ENCODE results near the gene TMSB15C. TPM values are rescaled to one million over a fixed set of nuclear protein-coding genes. Genes with fewer than 3 reads are reported as not detected.
A peak's percentile ranks its signal among the peaks of the same experiment; 100 is the strongest.
"Not testable (repeated sequence)": the region's sequence is repeated elsewhere in the genome, so short reads cannot be mapped to it uniquely, and the experiment has no call there.

Gene TMSB15C
- polyA plus RNA-seq (ENCODE audit: low read depth in 6 of 6), result 1 to 10 TPM in 2 of 6 donors, under 1 TPM in 3, not detected in 1; 0.66 to 1.5 (median 0.90) TPM

DNA sequence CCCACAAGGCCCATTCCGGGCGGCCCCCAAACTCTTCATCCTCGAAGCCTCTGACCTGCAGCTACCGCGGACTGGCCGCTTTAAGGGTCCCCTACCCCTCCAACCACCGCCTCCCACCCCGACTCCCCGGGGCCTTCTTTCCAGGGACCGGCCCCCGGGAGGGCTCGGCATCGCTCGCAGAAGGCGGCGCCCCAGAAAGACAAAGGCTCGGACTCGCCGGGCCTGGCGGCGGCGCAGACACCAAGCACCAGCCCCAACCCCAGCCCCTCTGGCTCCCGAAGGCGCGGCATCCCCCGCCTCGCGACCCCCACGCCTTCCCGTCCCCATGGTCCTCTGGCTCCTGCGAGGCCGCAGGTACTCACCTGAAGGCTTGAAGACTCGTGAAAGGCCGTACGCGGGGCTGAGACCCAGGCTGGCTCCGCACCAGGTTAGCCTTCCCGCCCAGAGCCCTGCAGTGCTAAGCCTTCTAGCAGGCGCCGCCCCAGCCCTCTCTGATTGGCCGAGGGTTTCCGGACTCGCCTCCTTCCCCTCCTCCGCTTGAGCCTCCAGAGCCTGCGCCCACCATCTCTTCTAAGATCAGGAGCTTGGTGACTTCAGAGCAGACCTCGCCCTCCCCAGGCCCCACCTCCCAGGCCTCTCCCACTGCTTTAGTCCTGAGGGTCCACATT is at the start of gene TMSB15C:
Gene TMSB15C, minus strand, starts transcription at position 459 of the 668 bp plus-strand sequence.
- not testable (repeated sequence) for H3K4me3 Mint-ChIP-seq, H3K9me3 Mint-ChIP-seq, H3K27me3 Mint-ChIP-seq, H3K36me3 Mint-ChIP-seq, DNase-seq, H3K4me1 Mint-ChIP-seq, H3K27ac Mint-ChIP-seq
- ATAC-seq (ENCODE audit: low read depth in 2 of 2), result peak; percentile 98 to 99

DNA sequence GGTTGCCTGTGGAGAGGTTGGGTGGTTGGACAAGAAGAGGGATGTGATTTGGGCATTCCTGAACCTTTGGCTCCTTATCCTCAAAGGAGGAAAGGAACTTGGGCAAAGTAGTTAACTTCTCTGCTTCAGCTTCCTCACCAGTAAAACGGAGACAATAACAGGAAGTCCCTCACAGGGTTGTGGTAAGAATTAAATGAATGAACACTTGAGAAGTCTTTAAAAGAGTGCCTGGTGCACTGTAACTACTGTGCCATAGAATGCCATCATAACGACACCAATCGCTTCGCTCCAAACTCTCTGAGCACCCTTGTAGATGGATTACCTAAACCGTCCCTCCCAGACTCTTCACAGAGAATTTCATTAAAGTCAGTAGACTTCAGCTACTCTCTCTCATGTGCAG is 46.8 kb upstream of the TMSB15C start:
- peak overlapping the region; percentile 71 to 97 (median 92) for H3K27ac Mint-ChIP-seq
- peaks cover 37 to 60% (median 38%) of the 10 kb centered on the region in 3 donors for H3K4me1 Mint-ChIP-seq
- H3K36me3 Mint-ChIP-seq, result no peaks in the 10 kb centered on the region
- H3K9me3 Mint-ChIP-seq, result peaks cover 0 to 5% (median 0%) of the 10 kb centered on the region in 7 donors
- peak; percentile 26 for DNase-seq
- no peaks in the 10 kb centered on the region for H3K27me3 Mint-ChIP-seq
- ATAC-seq (ENCODE audit: low read depth in 2 of 2), result peak; percentile 77 to 84
- peak overlapping the region; percentile 58 to 86 (median 78) for H3K4me3 Mint-ChIP-seq

GRCh38 chrX:104118765-104119164 is 42.7 kb upstream of the TMSB15C start:
- H3K36me3 Mint-ChIP-seq, result no peaks in the 10 kb centered on the region
- ATAC-seq (ENCODE audit: low read depth in 2 of 2) (peak in 1 of 2 donors; percentile 37), DNase-seq (no peak)
- no peak overlapping the region for H3K4me3 Mint-ChIP-seq
- peak overlapping the region in 1 of 6 donors; percentile 7 for H3K27ac Mint-ChIP-seq
- H3K27me3 Mint-ChIP-seq, result peaks cover 0 to 12% (median 0%) of the 10 kb centered on the region in 3 donors
- H3K4me1 Mint-ChIP-seq, result peaks cover 36 to 44% (median 39%) of the 10 kb centered on the region in 3 donors
- H3K9me3 Mint-ChIP-seq, result peaks cover 0 to 2% (median 0%) of the 10 kb centered on the region in 7 donors

DNA sequence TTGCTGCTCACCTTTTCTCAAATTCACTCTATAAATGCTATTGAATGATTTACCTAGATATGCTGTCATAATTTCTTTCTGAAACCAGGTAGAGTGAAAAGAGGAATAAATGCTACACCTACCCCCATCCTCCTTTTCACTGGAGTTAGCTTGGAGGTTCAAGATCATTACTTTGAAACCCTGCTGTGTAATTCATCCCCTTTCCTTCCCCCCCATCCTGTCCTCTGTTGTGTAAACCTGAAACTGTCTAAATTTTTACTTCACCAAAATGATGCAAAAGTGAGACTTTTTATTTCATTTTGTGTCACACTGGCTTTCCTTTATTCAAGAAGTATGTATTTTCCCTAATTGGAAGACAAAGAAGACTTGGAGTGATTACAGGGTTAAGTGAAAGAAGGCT is 41.7 kb upstream of the TMSB15C start:
- Mint-ChIP-seq H3K4me1 (peaks cover 32 to 40% (median 37%) of the 10 kb centered on the region in 3 donors), H3K27me3 (peaks cover 0 to 12% (median 0%) of the 10 kb centered on the region in 3 donors), H3K4me3 (peak overlapping the region in 1 of 8 donors; percentile 63), H3K27ac (peak overlapping the region in 4 of 6 donors; percentile 18 to 69 (median 36)), H3K9me3 (peaks cover 0 to 2% (median 0%) of the 10 kb centered on the region in 7 donors), H3K36me3 (no peaks in the 10 kb centered on the region)
- DNase-seq, result no peak
- ATAC-seq (ENCODE audit: low read depth in 2 of 2), result no peak

DNA sequence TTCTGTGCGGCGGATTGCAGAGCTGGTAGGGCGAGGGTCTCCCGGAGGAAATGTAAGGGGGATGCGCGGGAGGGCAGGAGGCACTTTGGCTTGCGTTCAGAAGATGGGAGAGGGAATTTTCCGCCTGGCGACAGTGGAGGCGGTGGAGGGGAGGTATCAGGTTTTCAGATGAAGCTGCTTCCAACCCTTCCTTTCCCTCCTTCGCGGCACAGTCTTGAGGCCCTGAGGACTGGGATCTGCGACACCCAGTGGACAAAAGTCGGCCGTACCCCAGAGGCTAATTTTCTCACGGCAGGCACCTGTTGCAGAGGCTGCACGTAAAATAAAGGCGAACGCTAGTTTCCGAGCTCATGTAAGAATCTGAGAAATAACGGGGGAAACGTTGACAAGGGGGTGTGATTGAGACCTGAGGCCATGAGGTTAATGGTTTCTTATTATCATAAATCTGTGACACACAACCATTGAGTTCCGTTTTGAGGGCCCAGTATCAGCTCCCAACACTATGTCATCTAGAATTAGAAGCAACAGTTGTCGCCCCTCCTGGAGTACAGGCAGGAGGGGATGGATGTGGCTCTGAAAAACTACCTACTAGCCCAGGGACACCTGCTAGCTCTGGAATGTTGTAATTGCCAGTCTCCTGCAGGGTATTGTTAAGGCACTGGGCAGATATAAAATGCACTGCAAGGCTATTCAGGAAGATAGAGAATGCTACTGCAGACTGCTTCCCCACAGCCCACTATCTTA is 37.4 kb upstream of the TMSB15C start:
- ATAC-seq (ENCODE audit: low read depth in 2 of 2) (peak; percentile 72 to 76), DNase-seq (peak; percentile 38)
- H3K9me3 Mint-ChIP-seq, result peaks cover 0 to 4% (median 0%) of the 10 kb centered on the region in 7 donors
- peaks cover 0 to 12% (median 0%) of the 10 kb centered on the region in 3 donors for H3K27me3 Mint-ChIP-seq
- peak overlapping the region in 3 of 6 donors; percentile 66 to 78 (median 73) for H3K27ac Mint-ChIP-seq
- no peaks in the 10 kb centered on the region for H3K36me3 Mint-ChIP-seq
- H3K4me1 Mint-ChIP-seq, result peaks cover 35 to 46% (median 37%) of the 10 kb centered on the region in 3 donors
- H3K4me3 Mint-ChIP-seq, result peak overlapping the region; percentile 90 to 98 (median 95)

- peak; percentile 48 for DNase-seq
- peaks cover 32 to 43% (median 34%) of the 10 kb centered on the region in 3 donors for H3K4me1 Mint-ChIP-seq
- no peaks in the 10 kb centered on the region for H3K36me3 Mint-ChIP-seq
- H3K27me3 Mint-ChIP-seq, result peaks cover 0 to 11% (median 0%) of the 10 kb centered on the region in 3 donors
- peak within 1 kb of the TSS; percentile 90 to 98 (median 95) for H3K4me3 Mint-ChIP-seq
- peak within 1 kb of the TSS; percentile 53 to 93 (median 78) for H3K27ac Mint-ChIP-seq
- H3K9me3 Mint-ChIP-seq, result peaks cover 0 to 4% (median 0%) of the 10 kb centered on the region in 7 donors
- peak; percentile 62 to 65 for ATAC-seq (ENCODE audit: low read depth in 2 of 2)
Observed at GRCh38 chrX:104112326-104112951, 36.4 kb upstream of the TMSB15C start, which contains the start of gene ZCCHC18. Gene ZCCHC18 (plus strand): TSS chrX:104112523. CDS start chrX:104114112, 1,589 bp downstream.

- H3K27ac Mint-ChIP-seq, result peak overlapping the region in 2 of 6 donors; percentile 24 to 28
- not testable (repeated sequence) for H3K27me3 Mint-ChIP-seq, H3K36me3 Mint-ChIP-seq, H3K9me3 Mint-ChIP-seq
- H3K4me3 Mint-ChIP-seq, result peak overlapping the region in 6 of 8 donors; percentile 29 to 95 (median 73)
- DNase-seq, result peak; percentile 11
- peak; percentile 19 to 31 for ATAC-seq (ENCODE audit: low read depth in 2 of 2)
- peaks cover 27 to 41% (median 36%) of the 10 kb centered on the region in 3 donors for H3K4me1 Mint-ChIP-seq
Observed at GRCh38 chrX:104110491-104111240, 34.6 kb upstream of the TMSB15C start.

GRCh38 chrX:104108955-104109354 is 32.9 kb upstream of the TMSB15C start:
- DNase-seq (no peak), ATAC-seq (ENCODE audit: low read depth in 2 of 2) (no peak)
- Mint-ChIP-seq H3K4me3 (peak overlapping the region in 1 of 8 donors; percentile 24), H3K27ac (no peak overlapping the region), H3K36me3 (no peaks in the 10 kb centered on the region), H3K4me1 (peaks cover 18 to 30% (median 29%) of the 10 kb centered on the region in 3 donors), H3K27me3 (no peaks in the 10 kb centered on the region), H3K9me3 (peaks cover 0 to 2% (median 0%) of the 10 kb centered on the region in 7 donors)

- peak overlapping the region in 1 of 6 donors; percentile 34 for H3K27ac Mint-ChIP-seq
- DNase-seq (no peak), ATAC-seq (ENCODE audit: low read depth in 2 of 2) (no peak)
Observed at GRCh38 chrX:104105330-104106262, 29.6 kb upstream of the TMSB15C start.

GRCh38 chrX:104104676-104105075 is 28.6 kb upstream of the TMSB15C start:
- Mint-ChIP-seq H3K27ac (peak overlapping the region in 1 of 6 donors; percentile 70), H3K27me3 (no peaks in the 10 kb centered on the region), H3K9me3 (no peaks in the 10 kb centered on the region), H3K36me3 (no peaks in the 10 kb centered on the region), H3K4me1 (peaks cover 3 to 12% (median 6%) of the 10 kb centered on the region in 3 donors), H3K4me3 (no peak overlapping the region)
- ATAC-seq (ENCODE audit: low read depth in 2 of 2) (no peak), DNase-seq (no peak)

More at GRCh38 chrX:104105330-104106262, 29.6 kb upstream of the TMSB15C start:
- Mint-ChIP-seq H3K27me3 (no peaks in the 10 kb centered on the region), H3K4me1 (peaks cover 10 to 17% (median 11%) of the 10 kb centered on the region in 3 donors), H3K36me3 (no peaks in the 10 kb centered on the region), H3K9me3 (no peaks in the 10 kb centered on the region), H3K4me3 (no peak overlapping the region)

DNA sequence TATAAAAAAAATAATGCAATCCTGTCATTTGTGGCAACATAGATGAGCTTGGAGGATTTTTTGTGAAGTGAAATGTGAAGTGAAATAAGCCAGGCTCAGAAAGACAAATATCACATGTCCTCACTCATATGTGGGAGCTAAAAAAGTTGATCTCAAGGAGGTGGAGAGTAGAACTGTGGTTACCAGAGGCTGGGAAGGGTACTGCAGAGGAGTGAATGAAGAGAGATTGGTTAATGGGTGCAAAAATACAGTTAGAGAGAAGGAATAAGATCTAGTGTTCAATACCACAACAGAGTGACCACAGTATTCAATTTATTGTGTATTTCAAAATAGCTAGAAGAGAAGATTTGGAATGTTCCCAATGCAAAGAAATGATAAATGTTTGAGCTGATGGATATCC is 22.9 kb upstream of the TMSB15C start:
- no peaks in the 10 kb centered on the region for H3K36me3 Mint-ChIP-seq
- H3K9me3 Mint-ChIP-seq, result no peaks in the 10 kb centered on the region
- peak overlapping the region in 1 of 8 donors; percentile 31 for H3K4me3 Mint-ChIP-seq
- peak overlapping the region in 1 of 6 donors; percentile 62 for H3K27ac Mint-ChIP-seq
- H3K4me1 Mint-ChIP-seq, result peaks cover 0 to 5% (median 4%) of the 10 kb centered on the region in 3 donors
- no peak for DNase-seq
- H3K27me3 Mint-ChIP-seq, result no peaks in the 10 kb centered on the region
- peak in 1 of 2 donors; percentile 27 for ATAC-seq (ENCODE audit: low read depth in 2 of 2)
